Measurements from ENCODE around the gene HTT. TPM values are rescaled to one million over a fixed set of nuclear protein-coding genes. Genes with fewer than 3 reads are reported as not detected.

HTT gene
- total and polyA plus RNA-seq, 10 of the 15 experiments (the other 5 are each of a cell fraction or from before 2014, with no cell fraction given): 3.3 to 113 (median 43.3) TPM

GRCh38 chr4:3186609-3187008 lies 112.1 kb downstream of the HTT start:
- ATAC-seq (no peak), FAIRE-seq (no peak), DNase-seq (ENCODE audit: low read depth, low spot score) (no peak)
- ChIA-PET RAD21 (ENCODE audit: unreplicated experiment) (no interaction called here), POLR2A (interaction anchor here (0.6 kb wide), 1 partner anchor 184 kb away, joined by 7 read pairs; no protein-coding TSS in a partner anchor), SMC1A (ENCODE audit: uncharacterized antibody, unreplicated experiment) (interaction anchor here (0.6 to 0.9 kb wide), 3 partner anchors 13 to 136 kb away, joined by 3 read pairs; no protein-coding TSS in a partner anchor), CTCF (no interaction called here)
- no peak overlapping the region for H3K27ac ChIP-seq (ENCODE audit: control insufficient read depth, insufficient read depth)
- no peaks in the 10 kb centered on the region for H3K4me1 ChIP-seq (ENCODE audit: control insufficient read depth, insufficient read depth, low read length)
- in situ Hi-C loops (cut with MboI): no loop called here
- H3K4me2 ChIP-seq (ENCODE audit: control insufficient read depth, insufficient read depth): no peak overlapping the region
- no TSS peak for BruUV-seq (replicated peaks)
- H3K9me3 ChIP-seq (replicated peaks; ENCODE audit: control insufficient read depth, insufficient read depth, low read length): no peaks in the 10 kb centered on the region
- intact Hi-C loops (cut with micrococcal nuclease; ENCODE audit: unreplicated experiment): no loop called here
- no peaks in the 10 kb centered on the region for H3K27me3 ChIP-seq (replicated peaks in 1 of 2; ENCODE audit: control insufficient read depth in 2 of 2, insufficient read depth in 2 of 2, low read length in 1 of 2)
- H4K20me1 ChIP-seq (ENCODE audit: control insufficient read depth, insufficient read depth): no peaks in the 10 kb centered on the region
- no peak overlapping the region for H3K9ac ChIP-seq (ENCODE audit: control insufficient read depth, insufficient read depth, low read length)
- no peaks in the 10 kb centered on the region for H3K79me2 ChIP-seq (ENCODE audit: control insufficient read depth, insufficient read depth, low read length)
- H2AFZ ChIP-seq (ENCODE audit: control insufficient read depth, low read depth, low read length): no peak overlapping the region
- peaks cover 32 to 41% of the 10 kb centered on the region in 2 experiments for H3K36me3 ChIP-seq (ENCODE audit: control insufficient read depth in 2 of 2, insufficient read depth in 2 of 2, low read length in 1 of 2)
- no peak overlapping the region for H3K4me3 ChIP-seq
- TF ChIP-seq ZBTB11 (CRISPR knock-in tag; IDR thresholded peaks at IDR 0.05) (no peak), PAX5 (IDR thresholded peaks at IDR 0.05; ENCODE audit: borderline replicate concordance, low read depth, low read length) (no peak), E2F8 (IDR thresholded peaks at IDR 0.05; ENCODE audit: low read depth, partially characterized antibody) (no peak), POU2F2 (IDR thresholded peaks at IDR 0.05; ENCODE audit: borderline replicate concordance, low read depth, low read length) (no peak), EZH2 (IDR thresholded peaks at IDR 0.05; ENCODE audit: borderline replicate concordance, control insufficient read depth, low read depth, low read length) (no peak), IKZF1 (conservative IDR thresholded peaks at IDR 0.05) (no peak), SMAD5 (IDR thresholded peaks at IDR 0.05; ENCODE audit: low read depth) (no peak), FOXK2 (IDR thresholded peaks at IDR 0.05) (no peak), IKZF2 (IDR thresholded peaks at IDR 0.05) (no peak), ZNF24 (IDR thresholded peaks at IDR 0.05) (no peak), SP1 (IDR thresholded peaks at IDR 0.05; ENCODE audit: low read depth, low read length) (no peak)
- WGBS (ENCODE audit: insufficient coverage, insufficient replicate concordance, low lambda C conversion rate, missing lambda C conversion rate): 98% methylated on average over 10 of the region's 11 CpGs

All from GM12878 (cell line).